ENCODE measurements around the gene ARPC2.

- no peak for TF ChIP-seq POLR2A (IDR thresholded peaks at IDR 0.05; ENCODE audit: borderline replicate concordance, extremely low read depth, insufficient read depth, insufficient read length)
- TF ChIP-seq CTCF (IDR thresholded peaks at IDR 0.05 in 2 of 3, conservative IDR thresholded peaks at IDR 0.05 in 1 of 3; ENCODE audit: borderline replicate concordance in 1 of 3, insufficient read depth in 1 of 3, low read depth in 2 of 3, low read length in 2 of 3), result no peak
- TF ChIP-seq ATF3 (IDR thresholded peaks at IDR 0.05), result no peak
- no peak for TF ChIP-seq REST (IDR thresholded peaks at IDR 0.05; ENCODE audit: low read depth)
- no peak for TF ChIP-seq EZH2 (IDR thresholded peaks at IDR 0.05)
- TF ChIP-seq MAX (IDR thresholded peaks at IDR 0.05), result no peak
- no peak for TF ChIP-seq ZFX (IDR thresholded peaks at IDR 0.05)
Observed at GRCh38 chr2:218271865-218272530, 55.0 kb downstream of the ARPC2 start.

Measured in HCT116 (cell line).